Placental pericyte (primary cell): ENCODE results near the gene MRGPRX4. TPM values are rescaled to one million over a fixed set of nuclear protein-coding genes. Genes with fewer than 3 reads are reported as not detected.

Experiments used
- total RNA-seq: library from RNA; depleted of rRNA; stranded (reverse); fragments of >200 nt; gene quantifications from 2 replicates; pipeline ENCODE4 v1.2.3, GENCODE V29; 2012

The MRGPRX4 gene
- total RNA-seq = not detected in 2 replicates

GRCh38 chr11:18172666-18173065 lies at the start of gene MRGPRX4:
MRGPRX4 (plus strand) TSS chr11:18172837; CDS start chr11:18173257, 420 bp downstream.

GRCh38 chr11:18132341-18132740 lies 40.3 kb upstream of the MRGPRX4 start, which contains the start of gene MRGPRX3:
MRGPRX3 (plus strand) TSS chr11:18132571; CDS start chr11:18137203, 4,632 bp downstream.

Other genes starting within 250 kb of the MRGPRX4 start
- 14.0 and 23.9 TPM in 2 replicates for gene SERGEF, start 159.8 kb upstream of the MRGPRX4 start, total RNA-seq
- under 0.01 and 0.14 TPM in 2 replicates for gene TPH1, start 126.6 kb upstream of the MRGPRX4 start, total RNA-seq
- 6.6 and 19.3 TPM in 2 replicates for gene SAAL1, start 66.8 kb upstream of the MRGPRX4 start, total RNA-seq
- gene MRGPRX3, start 40.3 kb upstream of the MRGPRX4 start, total RNA-seq = 0.14 TPM in 1 of 2 replicates, not detected in the other
- gene SAA4, start 64.0 kb downstream of the MRGPRX4 start, total RNA-seq = not detected in 2 replicates
- not detected in 2 replicates for gene SAA2, start 75.8 kb downstream of the MRGPRX4 start, total RNA-seq
- not detected in 2 replicates for gene SAA1, start 93.4 kb downstream of the MRGPRX4 start, total RNA-seq
- gene HPS5, start 149.3 kb downstream of the MRGPRX4 start, total RNA-seq = 19.9 and 32.4 TPM in 2 replicates
- gene GTF2H1, start 149.7 kb downstream of the MRGPRX4 start, total RNA-seq = 92.2 and 94.3 TPM in 2 replicates
- gene LDHA, start 221.7 kb downstream of the MRGPRX4 start, total RNA-seq = 237 and 872 TPM in 2 replicates
- gene LDHC, start 239.5 kb downstream of the MRGPRX4 start, total RNA-seq = 0.22 TPM in 1 of 2 replicates, not detected in the other